HepG2 (cell line): ENCODE data around the gene KANK4. TPM values are rescaled to one million over a fixed set of nuclear protein-coding genes. Genes with fewer than 3 reads are reported as not detected.

ENCODE experiments used
- BHLHE40 ChIP-seq: IDR thresholded peaks from 2 replicates; pipeline ENCODE4 v1.6.1; 2011; ENCODE audit warnings: low read length, improper control_type of control experiment
- CENPX ChIP-seq: sonication (generic); formaldehyde crosslinking; IDR thresholded peaks from 2 replicates; pipeline ENCODE4 v1.9.0; 2021; ENCODE audit warnings: mild to moderate bottlenecking, missing genetic modification reagents, moderate library complexity
- GPBP1L1 ChIP-seq: sonication (generic); formaldehyde crosslinking; IDR thresholded peaks from 2 replicates; pipeline ENCODE4 v1.5.0; 2020; ENCODE audit warnings: mild to moderate bottlenecking, missing genetic modification reagents
- HOMEZ ChIP-seq: IDR thresholded peaks from 2 replicates; pipeline ENCODE4 v1.6.1; 2016; ENCODE audit warnings: low read depth
- MAFK ChIP-seq, 2 experiments: IDR thresholded peaks in 1 of 2; conservative IDR thresholded peaks in 1 of 2; 2 replicates each; pipeline ENCODE4 v1.6.1; 2011; ENCODE audit warnings: improper control_type of control experiment in 2 of 2, low read length in 2 of 2
- MEIS2 ChIP-seq: sonication (generic); formaldehyde crosslinking; IDR thresholded peaks from 2 replicates; pipeline ENCODE4 v1.9.0; 2021; ENCODE audit warnings: mild to moderate bottlenecking, missing genetic modification reagents
- MTF2 ChIP-seq: sonication (generic); formaldehyde crosslinking; IDR thresholded peaks from 2 replicates; pipeline ENCODE4 v1.5.0; 2020; ENCODE audit warnings: missing genetic modification reagents, borderline replicate concordance
- NR2F6 ChIP-seq, 2 experiments: IDR thresholded peaks; 2 replicates each; pipeline ENCODE4 v1.6.1; 2016; ENCODE audit warnings: antibody characterized with exemption in 1 of 2, mild to moderate bottlenecking in 1 of 2
- RAD51 ChIP-seq: fragments of 450-650 bp; IDR thresholded peaks from 2 replicates; pipeline ENCODE4 v1.6.1; 2016; ENCODE audit warnings: borderline replicate concordance
- TCF7L2 ChIP-seq: IDR thresholded peaks from 2 replicates; pipeline ENCODE4 v1.6.1; 2011; ENCODE audit warnings: mild to moderate bottlenecking, low read depth, low read length, moderate library complexity
- ZBTB1 ChIP-seq: sonication (generic); formaldehyde crosslinking; IDR thresholded peaks from 2 replicates; pipeline ENCODE4 v1.4.0; 2020; ENCODE audit warnings: missing genetic modification reagents, borderline replicate concordance
- ZFP90 ChIP-seq: sonication (generic); formaldehyde crosslinking; IDR thresholded peaks from 2 replicates; pipeline ENCODE4 v1.8.0; 2022; ENCODE audit warnings: missing genetic modification reagents, mild to moderate bottlenecking, inconsistent platforms, borderline replicate concordance
- ZHX2 ChIP-seq, 2 experiments: sonication (generic) in 1 of 2; formaldehyde crosslinking in 1 of 2; IDR thresholded peaks; 2 replicates each; pipeline versions ENCODE4 v1.6.1 to v1.9.0; 2014 to 2022; ENCODE audit warnings: antibody characterized with exemption in 1 of 2, borderline replicate concordance in 1 of 2, inconsistent platforms in 1 of 2, low read depth in 1 of 2, missing genetic modification reagents in 1 of 2
- ZNF296 ChIP-seq: sonication (generic); formaldehyde crosslinking; conservative IDR thresholded peaks from 2 replicates; pipeline ENCODE4 v1.5.0; 2020; ENCODE audit warnings: mild to moderate bottlenecking, missing genetic modification reagents
- ZNF383 ChIP-seq: sonication (generic); formaldehyde crosslinking; IDR thresholded peaks from 2 replicates; pipeline ENCODE4 v1.4.0; 2020; ENCODE audit warnings: missing genetic modification reagents, mild to moderate bottlenecking, borderline replicate concordance
- ZNF550 ChIP-seq: sonication (generic); formaldehyde crosslinking; IDR thresholded peaks from 2 replicates; pipeline ENCODE4 v1.4.0; 2020; ENCODE audit warnings: mild to moderate bottlenecking, missing genetic modification reagents, borderline replicate concordance
- ZNF563 ChIP-seq: sonication (generic); formaldehyde crosslinking; IDR thresholded peaks from 2 replicates; pipeline ENCODE4 v1.8.0; 2022; ENCODE audit warnings: mild to moderate bottlenecking, moderate library complexity, missing genetic modification reagents
- ZNF713 ChIP-seq: sonication (generic); formaldehyde crosslinking; IDR thresholded peaks from 2 replicates; pipeline ENCODE4 v1.4.0; 2020; ENCODE audit warnings: mild to moderate bottlenecking, missing genetic modification reagents
- ZNF772 ChIP-seq: sonication (generic); formaldehyde crosslinking; IDR thresholded peaks from 2 replicates; pipeline ENCODE4 v1.5.0; 2020; ENCODE audit warnings: mild to moderate bottlenecking, missing genetic modification reagents
- polyA plus RNA-seq, 8 experiments: library from polyadenylated mRNA; depleted of rRNA in 3 of 8; stranded (reverse) in 7 of 8; unstranded in 1 of 8; fragments of >200 nt; fragmentation: Illumina TruSeq in 4 of 8; extraction: Trizol in 4 of 8; gene quantifications; 2 replicates each; pipeline versions ENCODE4 v1.2.1 to v1.2.3, GENCODE V29; 2011 to 2016; ENCODE audit warnings: low read depth in 4 of 8, missing spikeins in 1 of 8, mixed read lengths in 1 of 8; ENCODE audit not compliant: insufficient read depth in 1 of 8
- total RNA-seq, 5 experiments: library from RNA; depleted of rRNA; stranded (reverse); fragments of >200 nt; fragmentation: Illumina TruSeq; extraction: Trizol; gene quantifications; 2 replicates each; pipeline ENCODE4 v1.2.3, GENCODE V29; 2016; ENCODE audit warnings: low read depth in 1 of 5
- TF ChIP-seq, protein P1 (sequence below): sonication (generic); formaldehyde crosslinking; IDR thresholded peaks from 2 replicates; pipeline ENCODE4 v1.5.1; 2020; ENCODE audit warnings: mild to moderate bottlenecking, moderate library complexity, missing genetic modification reagents

KANK4 gene
- total and polyA plus RNA-seq, 2 of the 13 experiments (the other 11 are each of a cell fraction or from before 2014, with no cell fraction given) = 16.1 to 25.7 TPM

DNA sequence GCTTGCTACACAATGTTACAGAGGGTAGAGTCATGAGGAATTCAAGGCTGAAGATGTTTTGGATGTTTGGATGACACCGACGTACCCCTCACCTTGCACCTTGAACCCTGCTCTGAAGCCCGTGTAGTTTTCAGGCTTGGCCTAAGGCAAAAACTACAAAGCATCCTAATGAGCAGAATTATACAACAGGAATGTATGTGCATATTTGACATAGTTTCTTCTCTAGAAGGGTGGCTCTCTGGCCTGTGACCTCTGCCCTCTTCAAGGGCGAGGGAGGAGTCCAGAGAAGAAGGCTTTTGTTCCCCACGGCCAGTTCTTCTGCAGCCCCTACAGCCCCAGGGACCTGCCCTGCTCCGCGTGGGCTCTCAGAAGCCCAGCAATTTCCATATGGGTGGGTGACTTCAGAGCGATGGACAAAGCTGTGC lies 81.3 kb downstream of the KANK4 start (continued):
- TF ChIP-seq MTF2 (CRISPR knock-in tag) = no peak
- no peak for TF ChIP-seq ZNF383
- peak; percentile 38; the same call in 1 of the 2 replicates for TF ChIP-seq BHLHE40
- peak; percentile 57; the same call in 1 of the 2 replicates for TF ChIP-seq ZNF563 (CRISPR knock-in tag)
- peak in 1 of 2 experiments; percentile 53; a peak in 1 of 4 replicates for TF ChIP-seq MAFK (conservative IDR thresholded peaks at IDR 0.05 in 1 of 2, IDR thresholded peaks at IDR 0.05 in 1 of 2; ENCODE audit: low read length in 2 of 2)
- TF ChIP-seq ZHX2 (IDR thresholded peaks at IDR 0.05; ENCODE audit: low read depth) = no peak
- TF ChIP-seq ZHX2 (CRISPR knock-in tag; IDR thresholded peaks at IDR 0.05; ENCODE audit: borderline replicate concordance) = peak; percentile 75; the same call in 1 of the 2 replicates
- TF ChIP-seq ZNF550 (CRISPR knock-in tag) = no peak
- peak; percentile 76; the same call in 1 of the 2 replicates for TF ChIP-seq MEIS2 (CRISPR knock-in tag)
- TF ChIP-seq ZNF772 (CRISPR knock-in tag) = 0 out of 2 replicates have a peak, but pooled peaks have one; percentile 56
- no peak for TF ChIP-seq ZBTB1 (CRISPR knock-in tag)
- TF ChIP-seq HOMEZ (CRISPR knock-in tag) = peak; percentile 77
- TF ChIP-seq TCF7L2 = no peak
- no peak for TF ChIP-seq GPBP1L1 (CRISPR knock-in tag)
- TF ChIP-seq, protein P1, sequence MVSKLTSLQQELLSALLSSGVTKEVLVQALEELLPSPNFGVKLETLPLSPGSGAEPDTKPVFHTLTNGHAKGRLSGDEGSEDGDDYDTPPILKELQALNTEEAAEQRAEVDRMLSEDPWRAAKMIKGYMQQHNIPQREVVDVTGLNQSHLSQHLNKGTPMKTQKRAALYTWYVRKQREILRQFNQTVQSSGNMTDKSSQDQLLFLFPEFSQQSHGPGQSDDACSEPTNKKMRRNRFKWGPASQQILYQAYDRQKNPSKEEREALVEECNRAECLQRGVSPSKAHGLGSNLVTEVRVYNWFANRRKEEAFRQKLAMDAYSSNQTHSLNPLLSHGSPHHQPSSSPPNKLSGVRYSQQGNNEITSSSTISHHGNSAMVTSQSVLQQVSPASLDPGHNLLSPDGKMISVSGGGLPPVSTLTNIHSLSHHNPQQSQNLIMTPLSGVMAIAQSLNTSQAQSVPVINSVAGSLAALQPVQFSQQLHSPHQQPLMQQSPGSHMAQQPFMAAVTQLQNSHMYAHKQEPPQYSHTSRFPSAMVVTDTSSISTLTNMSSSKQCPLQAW (CRISPR knock-in tag) = peak; percentile 66; the same call in 1 of the 2 replicates
- TF ChIP-seq NR2F6 (IDR thresholded peaks at IDR 0.05) = peak; percentile 98
- peak; percentile 99 for TF ChIP-seq NR2F6 (CRISPR knock-in tag; IDR thresholded peaks at IDR 0.05)
- TF ChIP-seq RAD51 = no peak
- TF ChIP-seq ZNF296 (CRISPR knock-in tag) = no peak
- no peak for TF ChIP-seq ZFP90
- no peak for TF ChIP-seq CENPX (CRISPR knock-in tag)
- no peak for TF ChIP-seq ZNF713 (CRISPR knock-in tag)
